Tibial nerve (tissue), 4 donors: ENCODE measurements around the gene FOXJ3.

Source experiments
- CTCF ChIP-seq, 5 experiments: fragments of 200-600 bp in 3 of 5; fragments of 450-650 bp in 2 of 5; sonication (generic) in 3 of 5; IDR thresholded peaks; one replicate each; pipeline ENCODE4 v1.5.1; 2016 to 2019; ENCODE audit warnings: antibody characterized with exemption in 5 of 5, mild to moderate bottlenecking in 3 of 5, moderate library complexity in 2 of 5
- EP300 ChIP-seq, 2 donors: sonication (generic); formaldehyde crosslinking; IDR thresholded peaks; one replicate each; pipeline ENCODE4 v1.6.1; 2017; ENCODE audit warnings: antibody characterized with exemption in 2 of 2, mild to moderate bottlenecking in 1 of 2

DNA sequence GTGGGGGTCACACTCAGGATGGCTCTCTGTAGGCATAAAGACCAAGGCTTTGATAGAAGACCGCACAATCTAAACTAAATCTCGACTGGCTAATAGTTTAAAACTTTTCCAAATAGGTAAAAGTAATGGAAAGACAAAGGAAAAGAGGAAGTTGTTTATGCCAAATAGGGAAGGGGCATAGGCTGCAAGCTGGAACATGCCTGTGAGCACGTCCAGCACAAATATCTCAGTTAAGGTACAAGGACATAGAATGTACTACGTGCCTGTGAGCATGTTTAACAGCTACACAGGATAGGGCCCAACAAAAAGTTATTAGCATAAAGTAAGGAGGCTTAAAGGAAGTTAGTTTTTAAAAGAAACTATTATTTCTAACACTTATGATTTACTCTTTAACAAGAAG lies 142.9 kb downstream of the FOXJ3 start:
- TF ChIP-seq CTCF (IDR thresholded peaks at IDR 0.05) (no peak), EP300 (IDR thresholded peaks at IDR 0.05) (no peak)
